IPS DF 6.9 (cell line): Measurements from ENCODE around the gene S100A11.

Experiments
- DNase-seq: peaks from one replicate; pipeline ENCODE4 v3.0.0-alpha.2; 2013; ENCODE audit warnings: low read depth, low spot score
- H3K27ac ChIP-seq: one replicate; pipeline ENCODE4 v1.5.1; 2013; ENCODE audit warnings: low read length, control low read depth
- H3K27me3 ChIP-seq: 2 replicates; pipeline ENCODE4 v1.6.1; 2013; ENCODE audit warnings: mild to moderate bottlenecking, low read length; ENCODE audit not compliant: control insufficient read depth, insufficient read depth
- H3K36me3 ChIP-seq: 2 replicates; pipeline ENCODE4 v1.6.1; 2013; ENCODE audit warnings: low read length; ENCODE audit not compliant: control insufficient read depth, insufficient read depth
- H3K4me1 ChIP-seq: 2 replicates; pipeline ENCODE4 v1.6.1; 2013; ENCODE audit warnings: low read length; ENCODE audit not compliant: control insufficient read depth, insufficient read depth
- H3K4me3 ChIP-seq: 2 replicates; pipeline ENCODE4 v1.5.1; 2013; ENCODE audit warnings: mild to moderate bottlenecking, low read length
- H3K9me3 ChIP-seq: 2 replicates; pipeline ENCODE4 v1.6.1; 2013; ENCODE audit warnings: low read length, inconsistent platforms; ENCODE audit not compliant: control insufficient read depth, insufficient read depth
- WGBS: extraction: QIAGEN DNeasy Blood & Tissue Kit; methylation state at CpG from one replicate; pipeline ENCODE4 v1.1.7; 2013; ENCODE audit warnings: mixed read lengths, missing lambda C conversion rate; ENCODE audit not compliant: insufficient read length, insufficient coverage; 5-methylcytosine and 5-hydroxymethylcytosine counted together

S100A11 gene

DNA sequence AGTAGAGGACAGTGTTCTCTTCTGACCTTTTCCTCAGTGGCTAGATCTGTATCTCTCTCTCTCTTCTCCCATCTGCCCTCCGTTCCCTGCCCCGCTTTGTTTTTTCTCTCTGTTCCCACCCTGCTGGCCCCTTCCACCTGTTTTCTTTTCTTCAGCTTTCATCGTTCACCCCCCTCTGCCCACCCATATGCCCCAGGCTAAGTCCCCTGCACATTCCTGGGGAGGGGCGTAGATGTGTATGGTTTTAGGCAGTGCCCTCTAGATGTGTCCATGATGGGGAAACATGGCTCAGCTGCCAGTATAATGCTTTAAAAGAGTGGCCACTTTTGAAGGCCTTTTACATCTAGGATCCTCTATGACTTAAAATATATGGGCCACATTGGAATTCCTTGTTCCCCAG lies 13.6 kb downstream of the S100A11 start:
- no CpG with 5 or more reads among the region's 4 CpGs for WGBS
- no peaks in the 10 kb centered on the region; the same call in 1 of the 2 replicates for H3K27me3 ChIP-seq
- no peaks in the 10 kb centered on the region for H3K9me3 ChIP-seq
- no peaks in the 10 kb centered on the region for H3K4me1 ChIP-seq
- H3K27ac ChIP-seq: no peak overlapping the region
- DNase-seq: no peak
- no peak overlapping the region for H3K4me3 ChIP-seq
- no peaks in the 10 kb centered on the region for H3K36me3 ChIP-seq

GRCh38 chr1:152022474-152022873 lies 14.3 kb downstream of the S100A11 start:
- Histone ChIP-seq H3K27me3 (no peaks in the 10 kb centered on the region; the same call in 1 of the 2 replicates), H3K4me1 (no peaks in the 10 kb centered on the region), H3K9me3 (no peaks in the 10 kb centered on the region), H3K36me3 (no peaks in the 10 kb centered on the region), H3K27ac (no peak overlapping the region), H3K4me3 (no peak overlapping the region)
- no peak for DNase-seq
- WGBS: no CpG with 5 or more reads among the region's 3 CpGs

GRCh38 chr1:152021569-152021968 lies 15.2 kb downstream of the S100A11 start:
- no peaks in the 10 kb centered on the region for H3K36me3 ChIP-seq
- no CpG with 5 or more reads among the region's 7 CpGs for WGBS
- DNase-seq: no peak
- no peaks in the 10 kb centered on the region for H3K9me3 ChIP-seq
- H3K4me1 ChIP-seq: no peaks in the 10 kb centered on the region
- no peak overlapping the region for H3K4me3 ChIP-seq
- no peak overlapping the region for H3K27ac ChIP-seq
- H3K27me3 ChIP-seq: no peaks in the 10 kb centered on the region; the same call in 1 of the 2 replicates

DNA sequence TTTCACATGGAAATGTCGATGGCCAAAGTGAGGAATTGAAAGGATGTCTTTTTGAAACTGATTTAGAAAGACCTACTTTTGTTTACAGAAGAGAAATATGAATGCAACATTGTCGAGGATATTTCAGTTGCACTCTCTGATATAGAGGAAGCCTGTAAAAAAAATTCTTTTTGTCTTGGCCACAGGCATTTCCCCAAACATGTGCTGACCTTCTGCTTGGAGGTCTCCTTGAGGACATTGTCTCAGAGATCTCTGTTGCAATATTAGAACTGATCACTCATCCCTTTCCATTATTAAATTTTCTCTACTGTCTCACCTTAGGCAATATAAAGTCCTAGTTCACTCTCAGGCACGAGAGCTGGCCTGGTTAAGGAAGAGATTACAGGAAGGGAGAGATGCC lies 16.0 kb downstream of the S100A11 start:
- Histone ChIP-seq H3K27ac (no peak overlapping the region), H3K36me3 (no peaks in the 10 kb centered on the region), H3K9me3 (no peaks in the 10 kb centered on the region), H3K4me3 (no peak overlapping the region), H3K27me3 (no peaks in the 10 kb centered on the region; the same call in 1 of the 2 replicates), H3K4me1 (no peaks in the 10 kb centered on the region)
- no peak for DNase-seq
- WGBS: no CpG with 5 or more reads among the region's 3 CpGs

DNA sequence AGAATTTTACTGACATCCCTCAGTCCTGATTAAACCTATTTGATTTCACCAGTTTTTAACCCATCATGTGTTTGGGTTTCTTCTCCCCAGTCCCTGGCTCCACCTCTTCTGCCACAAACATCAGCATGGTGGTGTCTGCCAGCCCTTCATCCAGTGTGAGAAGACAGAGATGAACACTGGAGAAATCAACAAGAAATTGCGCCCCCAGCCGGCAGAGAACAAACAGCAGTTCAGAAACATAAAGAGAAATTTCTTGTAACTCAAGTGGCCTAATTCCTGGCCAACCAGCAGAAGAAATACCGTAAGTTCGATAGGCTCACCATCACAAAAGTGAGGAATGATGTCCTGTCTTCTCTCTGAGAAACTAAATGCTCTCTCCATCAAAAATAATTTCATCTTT lies 18.3 kb downstream of the S100A11 start:
- no CpG with 5 or more reads among the region's 4 CpGs for WGBS
- Histone ChIP-seq H3K27me3 (no peaks in the 10 kb centered on the region; the same call in 1 of the 2 replicates), H3K36me3 (no peaks in the 10 kb centered on the region), H3K4me1 (no peaks in the 10 kb centered on the region), H3K9me3 (no peaks in the 10 kb centered on the region), H3K27ac (no peak overlapping the region), H3K4me3 (no peak overlapping the region)
- DNase-seq: no peak

GRCh38 chr1:152015766-152016165 lies 21.0 kb downstream of the S100A11 start:
- H3K4me3 ChIP-seq: no peak overlapping the region
- H3K36me3 ChIP-seq: no peaks in the 10 kb centered on the region
- H3K27ac ChIP-seq: no peak overlapping the region
- no peaks in the 10 kb centered on the region for H3K27me3 ChIP-seq
- no peaks in the 10 kb centered on the region for H3K4me1 ChIP-seq
- DNase-seq: no peak
- H3K9me3 ChIP-seq: no peaks in the 10 kb centered on the region
- no CpG with 5 or more reads among the region's 6 CpGs for WGBS

- H3K9me3 ChIP-seq: no peaks in the 10 kb centered on the region
- DNase-seq: no peak
- no peaks in the 10 kb centered on the region for H3K4me1 ChIP-seq
- WGBS: no CpG with 5 or more reads among the region's 1 CpG
- H3K36me3 ChIP-seq: no peaks in the 10 kb centered on the region
- H3K27ac ChIP-seq: no peak overlapping the region
- no peak overlapping the region for H3K4me3 ChIP-seq
- H3K27me3 ChIP-seq: no peaks in the 10 kb centered on the region
These were observed 21.9 kb downstream of the S100A11 start for GRCh38 chr1:152014943-152015342.

DNA sequence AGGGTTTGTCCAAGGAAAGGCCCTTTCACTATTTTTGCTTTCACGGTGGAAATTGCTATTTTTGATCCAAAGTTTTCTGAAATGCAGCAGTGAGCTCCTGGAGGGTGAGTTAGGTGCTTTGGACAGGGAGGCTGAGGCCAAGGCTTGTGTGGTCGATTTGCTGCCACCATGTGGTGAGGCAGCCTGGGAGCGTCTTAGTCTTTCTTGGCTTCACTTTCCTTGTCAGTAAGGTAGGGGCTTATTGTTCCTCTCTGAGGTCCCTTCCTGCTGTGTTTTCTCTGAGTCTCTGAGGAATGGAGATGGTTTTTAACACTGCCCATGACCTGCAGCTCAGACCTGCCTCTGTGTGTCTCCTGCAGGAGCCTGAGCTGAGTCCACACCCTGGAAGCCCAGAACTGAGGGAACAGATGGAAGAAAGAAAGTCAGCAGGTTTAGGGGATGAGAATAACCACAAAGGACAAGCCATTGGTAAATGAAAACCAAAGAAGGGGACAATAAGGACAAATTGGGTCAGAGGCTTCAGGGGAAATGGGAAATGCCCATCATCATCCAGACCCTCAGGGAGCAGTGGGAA lies 23.1 kb downstream of the S100A11 start:
- Histone ChIP-seq H3K4me1 (no peaks in the 10 kb centered on the region), H3K27me3 (no peaks in the 10 kb centered on the region), H3K9me3 (no peaks in the 10 kb centered on the region), H3K27ac (no peak overlapping the region), H3K36me3 (no peaks in the 10 kb centered on the region), H3K4me3 (no peak overlapping the region)
- no CpG with 5 or more reads among the region's 3 CpGs for WGBS
- no peak for DNase-seq

DNA sequence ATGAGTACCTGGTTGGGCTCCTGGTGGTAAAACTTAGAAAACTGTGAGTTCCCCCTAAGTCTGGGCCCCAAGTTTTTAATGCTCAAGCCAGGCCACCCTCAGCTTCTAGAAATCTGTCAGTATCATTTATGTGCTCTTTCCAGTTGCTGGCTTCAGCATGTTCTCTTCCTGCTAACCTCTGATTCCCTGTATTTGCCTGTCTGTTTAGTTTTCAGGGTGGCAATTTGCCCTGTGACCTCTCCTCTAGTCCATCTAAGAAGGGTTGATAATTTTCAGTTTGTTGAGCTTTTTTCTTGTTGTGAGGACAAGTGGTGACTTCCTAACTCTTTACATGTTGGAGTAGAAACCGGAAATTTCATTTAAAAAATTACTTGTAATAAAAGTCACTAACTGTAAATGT lies 27.1 kb downstream of the S100A11 start:
- Histone ChIP-seq H3K36me3 (no peaks in the 10 kb centered on the region), H3K27ac (no peak overlapping the region), H3K9me3 (no peaks in the 10 kb centered on the region), H3K27me3 (no peaks in the 10 kb centered on the region), H3K4me3 (no peak overlapping the region), H3K4me1 (no peaks in the 10 kb centered on the region)
- WGBS: no CpG with 5 or more reads among the region's 1 CpG
- DNase-seq: no peak

- no CpG with 5 or more reads among the region's 2 CpGs for WGBS
- Histone ChIP-seq H3K36me3 (no peaks in the 10 kb centered on the region), H3K27ac (no peak overlapping the region), H3K4me3 (no peak overlapping the region), H3K9me3 (no peaks in the 10 kb centered on the region), H3K27me3 (no peaks in the 10 kb centered on the region), H3K4me1 (no peaks in the 10 kb centered on the region)
- DNase-seq: no peak
These were observed 29.8 kb downstream of the S100A11 start for GRCh38 chr1:152007047-152007446.

DNA sequence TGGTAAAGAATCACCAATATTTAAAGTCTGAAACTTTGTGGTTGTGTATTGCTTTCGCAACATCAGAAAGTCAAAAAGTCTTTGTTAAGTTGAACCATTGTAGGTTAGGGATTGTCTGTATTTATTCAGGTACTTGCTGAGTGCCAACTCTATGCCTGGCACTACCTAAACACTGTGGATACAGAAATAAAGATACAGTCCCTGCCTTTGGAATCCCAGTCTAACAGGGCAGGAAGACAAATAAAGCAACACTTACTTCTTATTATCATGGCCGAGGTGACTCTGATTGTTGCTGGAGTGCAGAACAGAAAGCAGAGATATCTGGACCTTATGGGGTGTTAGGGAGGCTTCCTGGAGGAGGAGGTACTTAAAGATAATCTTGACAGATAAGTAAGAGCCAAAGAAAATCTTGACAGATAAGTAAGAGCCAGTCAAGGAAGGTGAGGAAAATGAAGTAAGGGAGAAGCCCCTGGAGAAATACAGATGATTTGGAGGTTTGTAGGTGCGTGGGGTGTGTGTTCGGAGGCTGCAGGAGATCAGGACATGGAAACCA lies 31.4 kb downstream of the S100A11 start:
- Histone ChIP-seq H3K4me1 (0 out of 2 replicates have a peak, but pooled peaks cover 2% of the 10 kb centered on the region), H3K27me3 (no peaks in the 10 kb centered on the region), H3K9me3 (no peaks in the 10 kb centered on the region), H3K27ac (no peak overlapping the region), H3K36me3 (no peaks in the 10 kb centered on the region), H3K4me3 (no peak overlapping the region)
- no CpG with 5 or more reads among the region's 4 CpGs for WGBS
- no peak for DNase-seq
